T47D (cell line): ENCODE results near the gene CACNA1I.
"Not testable (repeated sequence)": the region's sequence is repeated elsewhere in the genome, so short reads cannot be mapped to it uniquely, and the experiment has no call there.

Experiments used
- DNase-seq, 2 experiments: peaks; one replicate each; pipeline versions ENCODE4 v3.0.0 to v3.0.0-alpha.2; 2011 to 2012; ENCODE audit warnings: low read depth in 1 of 2, low spot score in 1 of 2
- JUND ChIP-seq: IDR thresholded peaks from 2 replicates; pipeline ENCODE4 v1.6.1; 2012; ENCODE audit warnings: low read depth
- in situ Hi-C: cut with HindIII; loops from 2 replicates; pipeline ENCODE4 v1.10.0; 2016; ENCODE audit warnings: low sequenced_read_pairs, low pct_unique_long_range_greater_than_20kb

The CACNA1I gene

DNA sequence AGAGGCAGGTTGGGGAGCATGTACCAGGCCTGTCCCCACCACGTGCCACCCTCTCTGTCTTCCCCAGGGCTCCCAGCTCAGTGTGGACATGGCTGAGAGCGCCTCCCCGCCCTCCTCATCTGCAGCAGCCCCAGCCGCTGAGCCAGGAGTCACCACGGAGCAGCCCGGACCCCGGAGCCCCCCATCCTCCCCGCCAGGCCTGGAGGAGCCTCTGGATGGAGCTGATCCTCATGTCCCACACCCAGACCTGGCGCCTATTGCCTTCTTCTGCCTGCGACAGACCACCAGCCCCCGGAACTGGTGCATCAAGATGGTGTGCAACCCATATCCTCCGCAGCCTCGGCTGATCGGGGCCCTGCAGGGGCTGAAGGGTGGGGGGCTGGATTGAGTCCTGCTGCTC, at the start of gene CACNA1I:
TSS of gene CACNA1I (plus strand) at position 89 of the 400 bp plus-strand sequence. CDS start at position 89, 0 bp downstream.
- in situ Hi-C loops: no loop called here
- no peak for DNase-seq
- TF ChIP-seq JUND: no peak

GRCh38 chr22:39521106-39521885, 49.3 kb upstream of the CACNA1I start:
- peak in 1 of 2 experiments; percentile 68 for DNase-seq
- in situ Hi-C loops: not testable (repeated sequence)

DNA sequence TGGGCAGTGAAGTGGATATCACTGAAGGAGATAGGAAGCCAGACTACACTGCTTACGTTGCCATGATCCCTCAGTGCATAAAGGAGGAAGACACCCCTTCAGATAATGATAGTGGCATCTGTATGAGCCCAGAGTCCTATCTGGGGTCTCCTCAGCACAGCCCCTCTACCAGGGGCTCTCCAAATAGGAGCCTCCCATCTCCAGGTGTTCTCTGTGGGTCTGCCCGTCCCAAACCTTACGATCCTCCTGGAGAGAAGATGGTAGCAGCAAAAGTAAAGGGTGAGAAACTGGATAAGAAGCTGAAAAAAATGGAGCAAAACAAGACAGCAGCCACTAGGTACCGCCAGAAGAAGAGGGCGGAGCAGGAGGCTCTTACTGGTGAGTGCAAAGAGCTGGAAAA, 48.5 kb upstream of the CACNA1I start:
- DNase-seq, in situ Hi-C loops: not testable (repeated sequence)

- DNase-seq: peak in 1 of 2 experiments; percentile 77
- no peak for TF ChIP-seq JUND
- in situ Hi-C loops: no loop called here
Measured at GRCh38 chr22:39522567-39523300, 47.8 kb upstream of the CACNA1I start.

- no peak for DNase-seq
- in situ Hi-C loops: no loop called here
- no peak for TF ChIP-seq JUND
Measured at GRCh38 chr22:39524089-39524752, 46.3 kb upstream of the CACNA1I start.

- in situ Hi-C loops: no loop called here
- TF ChIP-seq JUND: no peak
- DNase-seq: no peak
Measured at GRCh38 chr22:39524753-39525657, 45.5 kb upstream of the CACNA1I start.

DNA sequence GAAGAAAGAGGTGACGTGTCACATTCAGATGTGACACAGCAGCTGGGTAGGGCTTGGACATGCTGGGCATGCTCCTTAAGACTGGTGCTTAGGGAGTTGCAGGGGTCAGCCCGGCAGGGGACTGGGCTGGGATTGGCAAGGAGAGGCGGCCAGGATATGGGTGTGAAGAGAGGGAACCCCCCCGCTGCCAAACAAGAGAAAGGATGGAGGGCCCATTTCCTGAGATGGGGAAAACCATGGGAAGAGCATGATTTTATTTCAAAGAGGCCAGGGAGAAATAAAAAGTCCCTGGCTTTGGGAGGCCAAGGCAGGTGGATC, 44.9 kb upstream of the CACNA1I start:
- in situ Hi-C loops: no loop called here
- TF ChIP-seq JUND: no peak
- no peak for DNase-seq

DNA sequence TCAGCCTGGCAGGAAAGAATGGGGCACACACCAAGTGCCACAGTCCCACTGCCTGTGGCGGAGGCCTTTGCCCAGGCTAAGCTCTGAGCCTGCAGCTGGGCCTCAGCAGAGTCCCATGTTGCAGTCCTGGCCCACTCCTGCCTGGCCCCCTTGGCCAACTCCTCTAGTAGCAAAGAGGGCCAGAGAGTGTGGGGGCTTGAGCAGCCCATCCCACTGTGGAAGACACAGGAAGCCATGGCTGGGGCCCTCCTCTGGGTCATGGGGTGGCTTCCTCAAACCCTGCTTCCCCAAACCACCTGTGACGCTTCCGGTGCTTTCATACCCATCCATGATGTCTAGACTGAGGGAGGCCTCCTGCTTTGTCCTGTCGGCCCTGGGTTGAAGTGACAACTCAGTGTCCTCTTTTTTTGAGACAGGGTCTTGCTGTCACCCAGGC, 43.8 kb upstream of the CACNA1I start:
- TF ChIP-seq JUND: no peak
- DNase-seq: no peak
- in situ Hi-C loops: no loop called here

DNA sequence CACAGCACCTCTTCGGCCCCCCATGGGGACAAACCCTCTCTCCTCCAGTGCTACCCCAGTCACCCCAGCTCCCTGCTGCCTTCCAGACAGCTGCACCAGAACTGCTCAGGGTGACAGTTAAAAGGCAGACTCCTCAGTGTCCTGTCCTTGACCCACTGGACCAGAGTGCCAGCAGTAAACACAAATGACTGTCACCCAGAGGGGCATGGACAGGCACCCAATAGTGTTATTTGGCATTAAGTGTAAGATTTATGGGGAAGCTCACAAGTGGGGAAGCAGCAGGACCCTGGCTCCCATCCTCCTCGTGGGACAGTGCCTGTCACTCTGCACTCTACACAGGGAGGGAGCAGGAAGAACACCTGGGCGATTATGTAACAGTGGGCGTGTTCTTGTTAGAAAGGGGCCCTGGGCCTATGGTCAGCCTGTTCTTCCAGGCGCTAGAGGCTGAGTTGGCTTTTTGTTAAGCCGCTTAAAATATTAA, 43.0 kb upstream of the CACNA1I start:
- peak in 1 of 2 experiments; percentile 81 for DNase-seq
- in situ Hi-C loops: no loop called here

DNA sequence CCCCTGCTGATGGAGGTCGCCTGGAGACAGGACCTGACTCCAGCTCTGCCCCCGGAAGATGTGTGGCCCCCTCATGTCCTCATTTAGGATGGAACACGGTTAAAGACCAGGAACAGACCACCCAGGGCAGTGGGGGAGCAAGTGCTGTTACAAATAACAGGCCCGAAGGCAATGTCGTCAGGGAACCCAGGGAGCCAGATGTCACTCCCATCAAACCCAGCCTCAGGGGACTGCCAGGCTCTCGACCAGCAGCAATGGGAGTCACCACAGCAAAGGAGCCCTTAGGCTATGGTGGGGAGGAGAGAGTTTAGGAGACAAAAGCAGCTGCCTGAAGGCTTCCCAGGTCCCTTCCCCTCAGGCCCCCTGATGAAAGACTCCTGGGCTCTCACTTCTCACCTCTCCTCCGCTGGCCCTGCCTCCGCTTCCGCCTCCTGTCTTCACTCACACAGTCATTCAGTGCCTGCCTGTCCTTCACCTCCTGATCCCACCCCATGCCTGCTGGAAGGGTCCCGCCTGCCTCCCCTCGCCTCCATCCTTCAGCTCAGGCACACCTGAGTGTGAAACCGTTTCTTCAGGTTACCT, 42.4 kb upstream of the CACNA1I start:
- no peak for TF ChIP-seq JUND
- in situ Hi-C loops: no loop called here
- no peak for DNase-seq

More for the DNA sequence above, 43.0 kb upstream of the CACNA1I start:
- no peak for TF ChIP-seq JUND

DNA sequence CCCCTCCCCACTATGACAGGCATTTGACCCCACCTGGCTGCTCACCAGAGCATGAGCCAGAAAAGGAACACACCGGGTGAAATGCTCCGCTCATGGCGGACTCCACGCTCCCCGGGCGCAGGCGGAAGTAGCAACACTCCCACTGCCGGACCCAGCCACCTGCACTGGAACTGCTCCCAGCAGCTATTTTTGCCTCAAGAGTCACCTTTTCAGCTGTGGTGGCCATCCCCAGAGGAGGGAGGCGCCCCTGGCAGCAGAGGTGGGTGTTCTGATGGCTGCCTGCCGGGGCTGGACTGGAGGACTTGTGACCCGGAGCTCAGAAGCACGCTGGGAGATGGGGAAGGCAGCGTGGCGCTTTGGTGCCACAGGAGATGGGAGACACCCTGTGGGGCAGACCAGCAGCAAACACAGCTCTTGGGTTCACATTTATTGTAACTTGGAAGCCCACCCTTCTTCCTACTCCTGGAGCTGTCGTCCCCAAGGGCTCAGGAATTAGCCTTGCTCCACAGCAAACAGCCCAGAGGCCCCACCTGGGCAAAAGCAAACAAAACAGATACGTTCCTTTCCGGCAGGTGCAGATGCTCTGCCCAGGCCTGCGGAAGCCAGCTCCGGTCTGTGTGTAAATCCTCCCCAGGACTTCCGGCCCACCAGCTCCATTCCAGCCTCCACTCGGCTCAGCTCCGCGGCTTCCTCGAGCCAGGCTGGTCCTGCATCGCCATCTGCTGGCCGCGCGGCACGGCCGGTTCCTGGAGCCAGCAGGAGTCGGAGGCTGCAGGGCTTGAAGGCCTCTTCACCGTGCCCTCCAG, 41.7 kb upstream of the CACNA1I start:
- peak; percentile 42; the same call in 1 of the 2 replicates for TF ChIP-seq JUND
- in situ Hi-C loops: no loop called here
- peak in 1 of 2 experiments; percentile 92 for DNase-seq
